ENCODE data around the gene CNNM1.

The CNNM1 gene

GRCh38 chr10:99331207-99331803 lies 2.1 kb downstream of the CNNM1 start:
- no peak for TF ChIP-seq CTCF (IDR thresholded peaks at IDR 0.05; ENCODE audit: borderline replicate concordance, insufficient read depth, low read depth, low read length)
- H3K4me3 ChIP-seq (ENCODE audit: low read depth, low read length): no peak overlapping the region

GRCh38 chr10:99337311-99337811 lies 8.2 kb downstream of the CNNM1 start:
- no peak overlapping the region for H3K4me3 ChIP-seq (ENCODE audit: low read depth, low read length)
- no peak for TF ChIP-seq CTCF (IDR thresholded peaks at IDR 0.05; ENCODE audit: borderline replicate concordance, insufficient read depth, low read depth, low read length)

GRCh38 chr10:99337901-99338300 lies 8.7 kb downstream of the CNNM1 start:
- no peak overlapping the region for H3K4me3 ChIP-seq (ENCODE audit: low read depth, low read length)

GRCh38 chr10:99339077-99339476 lies 9.9 kb downstream of the CNNM1 start:
- TF ChIP-seq CTCF (IDR thresholded peaks at IDR 0.05; ENCODE audit: borderline replicate concordance, insufficient read depth, low read depth, low read length): no peak
- no peak overlapping the region for H3K4me3 ChIP-seq (ENCODE audit: low read depth, low read length)

More at GRCh38 chr10:99337901-99338300, 8.7 kb downstream of the CNNM1 start:
- no peak for TF ChIP-seq CTCF (IDR thresholded peaks at IDR 0.05; ENCODE audit: borderline replicate concordance, insufficient read depth, low read depth, low read length)

GRCh38 chr10:99339563-99340047 lies 10.4 kb downstream of the CNNM1 start:
- no peak overlapping the region for H3K4me3 ChIP-seq (ENCODE audit: low read depth, low read length)
- no peak for TF ChIP-seq CTCF (IDR thresholded peaks at IDR 0.05; ENCODE audit: borderline replicate concordance, insufficient read depth, low read depth, low read length)

- TF ChIP-seq CTCF (IDR thresholded peaks at IDR 0.05; ENCODE audit: borderline replicate concordance, insufficient read depth, low read depth, low read length): no peak
- H3K4me3 ChIP-seq (ENCODE audit: low read depth, low read length): no peak overlapping the region
Measured at GRCh38 chr10:99340650-99341049, 11.5 kb downstream of the CNNM1 start.

GRCh38 chr10:99341248-99341647 lies 12.1 kb downstream of the CNNM1 start:
- no peak overlapping the region for H3K4me3 ChIP-seq (ENCODE audit: low read depth, low read length)
- TF ChIP-seq CTCF (IDR thresholded peaks at IDR 0.05; ENCODE audit: borderline replicate concordance, insufficient read depth, low read depth, low read length): no peak

All from GM12875 (cell line).